GM21737 (cell line): Measurements from ENCODE around the gene CCK.
A peak's percentile ranks its signal among the peaks of the same experiment; 100 is the strongest.
"Not testable (repeated sequence)": the region's sequence is repeated elsewhere in the genome, so short reads cannot be mapped to it uniquely, and the experiment has no call there.

Experiments
- ATAC-seq: cut with Tn5 transposase; IDR thresholded peaks from one replicate; pipeline ENCODE4 v1.9.1; 2021; ENCODE audit warnings: mild to moderate bottlenecking, moderate library complexity; ENCODE audit not compliant: unreplicated experiment

The CCK gene

GRCh38 chr3:42266085-42266484, at the start of gene CCK:
Gene CCK, minus strand, starts transcription at chr3:42266185. Its CDS starts 2,555 bp downstream, at chr3:42263630.
- ATAC-seq, result no peak

DNA sequence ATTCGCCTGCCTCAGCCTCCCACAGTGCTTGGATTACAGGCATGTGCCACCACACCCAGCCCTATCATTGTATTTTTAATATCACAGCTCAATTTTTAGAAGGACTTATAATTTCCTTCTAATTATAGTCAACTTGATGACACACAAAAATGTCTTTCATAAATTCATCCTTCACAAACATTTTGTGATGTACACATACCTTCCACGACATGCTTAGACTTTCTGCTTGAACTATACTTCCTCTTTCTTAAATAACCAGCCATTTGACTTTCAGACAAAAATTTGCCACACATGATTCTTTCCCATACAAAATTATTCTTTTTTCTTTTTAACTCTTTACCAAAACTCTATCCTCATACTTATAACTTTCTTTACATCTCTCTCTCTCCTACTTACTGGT, 48.4 kb upstream of the CCK start:
- ATAC-seq, result no peak

DNA sequence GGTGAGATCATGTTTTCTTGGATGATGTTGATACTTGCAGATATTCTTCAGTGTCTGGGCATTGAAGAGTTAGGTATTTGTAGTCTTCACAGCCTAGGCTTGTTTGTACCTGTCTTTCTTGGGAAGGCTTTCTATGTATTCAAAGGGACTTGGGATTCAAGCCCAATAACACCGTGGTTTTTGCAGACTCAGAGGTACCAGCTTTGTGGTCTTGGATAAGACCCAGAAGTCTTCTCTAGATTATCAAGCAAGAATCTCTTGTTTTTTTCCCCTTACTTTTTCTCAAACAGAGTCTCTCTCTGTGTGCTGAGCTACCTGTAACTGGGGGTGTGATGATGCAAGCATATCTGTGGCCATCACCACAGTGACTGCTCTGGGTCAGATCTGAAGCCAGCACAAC, 42.7 kb upstream of the CCK start:
- no peak for ATAC-seq

- no peak for ATAC-seq
Measured at GRCh38 chr3:42306499-42306898, 40.5 kb upstream of the CCK start.

DNA sequence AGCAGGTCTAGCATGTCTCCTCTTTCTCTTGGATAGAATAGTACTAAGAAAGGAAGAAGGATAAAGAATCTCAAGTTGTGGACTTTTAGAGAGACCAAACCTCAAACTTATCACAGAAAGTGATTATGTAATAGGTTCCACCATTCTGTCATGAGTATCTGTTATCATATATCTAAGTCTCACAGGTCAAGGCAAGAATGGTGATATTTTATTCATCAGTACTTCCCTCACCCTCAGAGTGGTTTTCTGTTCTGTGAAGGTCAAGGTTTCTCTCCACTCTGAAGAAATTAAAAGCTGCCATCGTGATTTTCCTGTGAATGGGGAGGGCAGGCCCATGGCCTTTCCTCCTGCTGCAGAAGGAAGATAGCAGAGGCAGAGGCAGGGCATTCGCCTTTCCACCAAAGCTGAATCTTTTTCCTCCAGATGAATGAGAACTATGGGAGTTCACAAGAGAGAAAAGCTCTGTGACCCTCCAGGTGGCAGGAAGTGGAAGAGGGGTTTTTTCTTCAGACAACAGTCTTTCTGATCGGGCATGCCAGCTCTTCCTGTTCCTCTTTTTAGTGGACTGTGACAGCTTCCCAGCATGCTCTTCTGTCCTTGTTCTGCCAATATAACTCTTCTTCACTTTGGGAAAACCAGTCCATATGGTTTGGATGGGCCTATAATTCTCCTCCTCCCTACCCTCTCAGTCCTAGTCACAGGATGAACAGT, 37.1 kb upstream of the CCK start:
- peak; percentile 67 for ATAC-seq

GRCh38 chr3:42301446-42302175, 35.6 kb upstream of the CCK start:
- ATAC-seq, result no peak

- ATAC-seq, result no peak
Measured at GRCh38 chr3:42300778-42301177, 34.8 kb upstream of the CCK start.

DNA sequence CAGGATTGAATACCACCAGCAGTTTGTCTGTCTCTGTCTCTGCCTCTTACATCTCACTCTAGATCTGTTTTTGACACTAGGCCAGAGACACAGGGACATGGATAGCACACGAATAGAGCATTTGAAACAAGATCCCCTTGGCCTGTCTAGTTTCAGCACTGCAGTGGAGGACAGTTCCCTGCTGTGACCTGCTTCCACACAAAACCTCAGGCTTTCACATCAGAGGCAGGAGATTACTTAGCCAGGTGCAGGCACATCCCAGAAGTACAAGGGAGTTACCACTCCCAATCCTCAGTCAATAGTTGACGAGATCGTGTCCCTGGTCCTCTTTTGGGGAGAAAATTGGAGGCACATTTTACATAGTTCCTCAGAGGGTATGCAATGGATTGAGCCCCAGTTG, 34.0 kb upstream of the CCK start:
- no peak for ATAC-seq

GRCh38 chr3:42298259-42298658, 32.3 kb upstream of the CCK start:
- ATAC-seq, result no peak

- ATAC-seq, result no peak
Measured at GRCh38 chr3:42292009-42292408, 26.0 kb upstream of the CCK start.

DNA sequence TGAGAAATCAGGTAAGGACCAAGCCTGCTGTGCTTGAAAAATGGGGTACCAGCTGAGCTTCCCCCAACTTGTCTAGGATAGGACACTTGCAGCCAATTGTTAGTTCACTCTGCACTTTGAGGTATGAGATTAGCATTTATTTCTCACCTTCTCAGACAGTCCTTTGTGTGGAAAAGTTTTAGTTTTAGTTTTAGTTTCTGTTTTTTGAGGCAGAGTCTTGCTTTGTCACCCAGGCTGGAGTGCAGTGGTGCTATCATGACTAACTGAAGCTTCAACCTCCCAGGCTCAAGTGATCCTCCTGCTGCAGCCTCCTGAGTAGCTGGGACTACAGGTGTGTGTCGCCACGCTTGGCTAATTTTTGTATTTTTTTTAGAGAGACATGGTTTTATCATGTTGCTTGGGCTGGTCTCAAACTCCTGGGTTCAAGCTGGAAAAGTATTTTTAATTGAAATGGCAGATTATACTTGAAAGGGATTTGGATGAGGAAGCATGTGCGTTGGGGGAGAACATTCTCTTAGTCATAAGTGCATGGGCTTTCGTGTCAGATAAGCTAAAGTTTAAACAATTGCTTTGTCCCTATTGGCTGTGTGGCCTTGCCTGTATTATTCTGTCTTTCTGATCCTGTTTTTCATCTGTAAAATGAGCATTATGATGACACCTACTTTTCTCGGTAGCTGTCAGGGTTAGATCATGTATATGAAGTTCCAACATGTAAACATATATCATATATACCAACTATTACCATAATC, 25.2 kb upstream of the CCK start:
- ATAC-seq, result peak; percentile 52

DNA sequence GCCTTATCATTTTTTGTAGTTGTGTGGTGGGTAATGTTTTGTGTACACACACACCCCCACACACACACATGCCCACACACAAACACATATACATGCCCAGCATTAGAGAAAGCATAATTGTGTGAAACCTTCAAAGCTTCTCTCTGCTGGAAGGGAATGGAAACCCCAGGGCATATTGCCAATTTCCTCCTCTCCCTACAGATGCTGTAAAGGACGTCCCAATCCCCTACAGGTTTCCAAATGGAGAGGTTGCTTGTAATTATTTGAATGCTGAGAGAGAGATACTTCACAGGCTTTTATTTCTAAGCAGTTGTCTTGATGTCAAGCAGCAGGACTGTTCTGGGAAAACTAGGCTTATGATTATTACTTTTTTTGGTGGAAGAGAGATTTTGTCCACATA, 23.0 kb upstream of the CCK start:
- ATAC-seq, result no peak

DNA sequence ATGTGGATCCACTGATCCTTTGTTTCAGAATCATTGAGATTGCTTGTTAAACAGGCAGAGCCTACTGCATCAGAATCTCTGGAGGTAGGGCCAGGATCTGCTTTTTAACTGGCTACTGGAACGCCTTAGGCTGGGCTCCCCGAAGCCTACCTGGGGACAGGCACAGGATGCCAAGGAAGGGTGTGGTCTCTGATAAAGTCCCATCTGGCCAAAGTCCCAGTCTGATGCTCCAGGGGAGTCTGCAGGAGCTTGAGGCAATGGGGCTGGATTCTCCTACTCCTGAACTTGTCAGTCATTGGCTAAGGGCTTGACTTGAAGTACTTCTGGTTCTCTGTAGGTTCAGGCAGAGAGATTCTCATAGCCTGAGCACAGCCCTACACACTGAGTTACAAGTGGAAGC, 22.4 kb upstream of the CCK start:
- no peak for ATAC-seq

- not testable (repeated sequence) for ATAC-seq
Measured at GRCh38 chr3:42287423-42287822, 21.4 kb upstream of the CCK start.

GRCh38 chr3:42277676-42278075, 11.7 kb upstream of the CCK start:
- ATAC-seq, result no peak

DNA sequence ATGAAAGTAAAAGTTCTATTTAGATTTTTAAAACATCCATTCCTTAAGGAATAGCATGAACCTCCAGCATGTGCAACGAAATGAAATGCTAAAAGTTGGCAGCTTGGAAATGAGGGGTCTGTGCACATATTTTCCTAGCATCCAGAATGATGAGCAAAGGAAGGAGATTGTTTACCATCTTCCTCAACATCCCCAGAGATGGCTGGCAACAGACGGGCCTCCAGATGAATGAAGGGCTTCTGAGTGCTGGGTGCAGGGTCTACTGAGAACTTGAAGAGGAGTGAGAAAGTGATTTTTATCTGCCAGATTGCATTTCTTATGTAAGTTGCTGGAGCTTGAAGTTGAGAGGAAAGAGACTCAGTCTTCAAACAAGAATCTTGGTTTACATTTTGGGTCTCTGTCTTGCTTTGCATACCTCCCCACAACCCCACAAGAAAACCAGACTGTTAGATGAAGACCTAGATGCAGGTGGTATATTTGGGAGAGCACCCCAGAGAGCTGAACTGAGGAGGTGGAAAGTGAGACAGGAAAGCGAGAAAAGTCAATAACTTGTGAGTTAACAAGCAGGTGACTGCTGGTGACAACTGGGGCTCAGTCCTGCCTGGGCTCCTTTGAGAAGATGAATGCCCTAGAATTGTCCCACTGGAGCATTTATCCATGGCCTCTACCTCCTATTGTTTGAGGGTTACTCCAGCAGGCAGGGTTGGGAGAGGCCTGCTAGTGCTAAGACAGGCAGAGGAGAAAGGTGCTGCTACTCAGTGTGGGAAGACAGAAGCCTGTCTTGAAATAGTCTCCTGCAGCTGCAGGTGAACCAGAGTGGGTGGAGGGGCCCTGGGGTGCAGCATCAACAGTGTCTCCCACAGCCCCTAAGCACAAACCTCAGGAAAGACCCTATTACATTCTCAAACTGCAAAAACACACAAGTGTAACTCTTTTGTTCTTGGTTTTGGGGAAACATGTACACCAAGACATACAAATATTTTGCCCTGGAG, 10.5 kb upstream of the CCK start:
- ATAC-seq, result peak; percentile 76

DNA sequence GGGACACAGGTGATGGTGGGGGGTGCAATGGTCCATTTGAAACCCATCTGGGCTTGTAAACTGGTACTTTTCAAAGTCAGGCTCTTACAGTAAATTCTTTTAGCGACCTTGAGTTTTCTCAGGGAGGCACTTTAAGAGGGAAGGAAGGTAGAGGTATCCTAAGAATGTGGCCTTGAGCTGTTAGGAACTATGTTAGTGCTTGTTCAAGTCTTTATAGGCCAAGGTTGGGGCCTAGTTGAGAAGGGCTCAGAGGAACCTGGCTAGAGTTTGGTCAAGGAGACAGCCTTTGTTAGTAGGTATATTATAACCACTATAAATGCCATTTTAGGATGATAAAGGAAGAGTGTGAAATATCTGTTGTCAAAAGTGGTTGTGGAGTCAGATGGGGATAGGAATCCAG, 9.2 kb upstream of the CCK start:
- no peak for ATAC-seq

DNA sequence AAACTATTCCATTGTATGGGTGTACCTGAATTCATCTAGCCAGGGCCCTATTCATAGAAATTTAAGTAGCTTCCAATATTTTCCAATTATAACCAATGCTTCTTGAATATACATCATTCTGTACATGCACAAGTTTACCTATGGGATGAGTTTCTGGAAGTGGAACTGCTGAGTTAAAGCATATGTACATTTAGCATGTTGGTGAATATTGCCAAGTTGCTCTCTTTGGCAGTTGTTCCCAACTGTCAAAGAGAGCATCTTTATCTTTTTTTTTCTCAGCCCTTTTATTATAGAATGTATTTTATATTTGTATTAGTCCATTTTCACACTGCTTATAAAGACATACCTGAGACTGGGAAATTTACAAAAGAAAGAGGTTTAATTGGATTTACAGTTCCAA, 8.3 kb upstream of the CCK start:
- ATAC-seq, result no peak

GRCh38 chr3:42273361-42273760, 7.4 kb upstream of the CCK start:
- ATAC-seq, result no peak

DNA sequence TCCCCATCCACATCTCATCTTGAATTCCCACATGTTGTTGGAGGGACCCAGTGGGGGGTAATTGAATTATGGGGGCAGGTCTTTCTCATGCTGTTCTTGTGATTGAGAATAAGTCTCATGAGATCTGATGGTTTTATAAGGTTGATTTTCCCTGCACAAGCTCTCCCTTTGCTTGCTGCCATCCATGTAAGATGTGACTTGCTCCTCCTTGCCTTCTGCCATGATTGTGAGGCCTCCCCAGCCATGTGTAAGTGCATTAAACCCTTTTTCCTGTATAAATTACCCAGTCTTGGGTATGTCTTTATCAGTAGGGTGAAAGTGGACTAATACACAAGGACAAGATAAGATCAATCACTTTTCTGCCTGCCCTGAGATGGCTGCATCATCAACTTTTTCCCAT, 5.8 kb upstream of the CCK start:
- no peak for ATAC-seq

DNA sequence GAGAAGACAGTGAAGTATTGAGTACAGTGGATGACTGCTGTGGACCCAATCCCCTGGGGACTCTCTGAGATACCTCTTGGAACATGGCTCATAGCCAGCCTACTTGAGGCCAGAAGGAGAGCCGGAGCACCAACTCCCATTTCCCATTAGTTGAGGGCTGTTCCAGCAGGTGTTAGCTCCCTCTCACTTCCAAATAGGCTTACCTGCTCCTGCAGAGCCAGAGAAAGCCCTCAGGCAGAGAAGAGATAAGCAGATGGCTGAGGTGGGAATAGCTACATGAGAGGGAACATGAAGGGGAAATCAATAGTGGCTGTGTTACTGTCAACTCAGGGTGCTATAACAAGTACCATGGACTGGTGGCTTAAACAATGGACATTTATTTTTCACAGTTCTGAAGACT, 4.6 kb upstream of the CCK start:
- no peak for ATAC-seq
